Peyer's patch (tissue), 4 donors: ENCODE measurements around the gene FAM171A1.

Experiments used
- CTCF ChIP-seq, 6 experiments: fragments of 450-650 bp in 4 of 6; fragments of 200-600 bp in 2 of 6; sonication (generic) in 1 of 6; IDR thresholded peaks; one replicate each; pipeline ENCODE4 v1.5.1; 2017 to 2019; ENCODE audit warnings: antibody characterized with exemption in 6 of 6, mild to moderate bottlenecking in 3 of 6, moderate library complexity in 1 of 6
- POLR2A ChIP-seq, 2 donors: fragments of 450-650 bp; IDR thresholded peaks; one replicate each; pipeline ENCODE4 v1.5.1; 2017; ENCODE audit warnings: antibody characterized with exemption in 2 of 2, mild to moderate bottlenecking in 2 of 2, moderate library complexity in 2 of 2

DNA sequence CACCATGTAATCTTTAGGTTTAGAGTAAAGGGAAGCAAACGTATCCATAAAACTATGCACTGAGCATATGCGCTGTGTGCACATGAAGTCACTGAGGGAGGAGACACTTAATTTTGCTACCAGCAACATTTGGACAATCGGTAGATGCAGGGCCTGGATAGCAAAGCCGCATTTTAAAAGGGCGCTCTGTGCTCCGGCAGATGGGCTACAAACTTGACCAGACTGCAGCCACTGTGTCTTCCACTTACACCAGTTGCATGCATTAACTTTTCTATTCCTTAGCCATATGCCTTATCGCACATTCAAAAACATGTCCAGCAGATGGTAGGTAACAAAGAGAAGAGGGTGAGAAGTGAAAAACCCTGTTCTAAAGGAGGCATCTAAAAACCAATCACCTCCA, 18.3 kb downstream of the FAM171A1 start:
- no peak for TF ChIP-seq CTCF (IDR thresholded peaks at IDR 0.05)
- TF ChIP-seq POLR2A (IDR thresholded peaks at IDR 0.05): no peak
